WTC11 (cell line): ENCODE measurements around the gene TEX14. TPM values are rescaled to one million over a fixed set of nuclear protein-coding genes. Genes with fewer than 3 reads are reported as not detected.

Experiments
- ATAC-seq: fragments of 200-7000 bp; cut with Tn5 transposase; 2 replicates; pipeline ENCODE4 v1.10.0; 2021; ENCODE audit warnings: mild to moderate bottlenecking, moderate library complexity
- CTCF ChIA-PET: fragments of 300-600 bp; sonication (Branson Sonifier 250); formaldehyde crosslinking; loops from one replicate; lab custom pipeline; 2021; ENCODE audit warnings: antibody characterized with exemption; lab: Charles Lee
- POLR2A ChIA-PET: fragments of 350-600 bp; sonication (Branson Sonifier 250); formaldehyde crosslinking; loops from one replicate; lab custom pipeline; 2021; ENCODE audit warnings: antibody characterized with exemption; lab: Charles Lee
- DNase-seq: peaks from one replicate; pipeline ENCODE4 v3.0.0; 2021; ENCODE audit warnings: low spot score
- H3K27ac Mint-ChIP-seq: 2 replicates; pipeline ENCODE4 v1.8.0; 2021; ENCODE audit warnings: mixed read lengths
- H3K27me3 Mint-ChIP-seq: 2 replicates; pipeline ENCODE4 v1.8.0; 2021; ENCODE audit warnings: low read depth, mild to moderate bottlenecking, moderate library complexity, mixed read lengths
- H3K36me3 Mint-ChIP-seq: 2 replicates; pipeline ENCODE4 v1.8.0; 2021; ENCODE audit warnings: mixed read lengths
- H3K4me1 Mint-ChIP-seq: 2 replicates; pipeline ENCODE4 v1.8.0; 2022; ENCODE audit warnings: mixed read lengths
- H3K4me3 Mint-ChIP-seq: 2 replicates; pipeline ENCODE4 v1.8.0; 2021; ENCODE audit warnings: mild to moderate bottlenecking, moderate library complexity, mixed read lengths
- H3K9me3 Mint-ChIP-seq: 2 replicates; pipeline ENCODE4 v1.8.0; 2021; ENCODE audit warnings: mixed read lengths
- FOXJ3 ChIP-seq: sonication (generic); formaldehyde crosslinking; IDR thresholded peaks from 2 replicates; pipeline ENCODE4 v1.9.0; 2021; ENCODE audit warnings: missing genetic modification reagents, mild to moderate bottlenecking, borderline replicate concordance
- FOXK1 ChIP-seq: sonication (generic); formaldehyde crosslinking; IDR thresholded peaks from 2 replicates; pipeline ENCODE4 v1.8.0; 2022; ENCODE audit warnings: mild to moderate bottlenecking, moderate library complexity, missing genetic modification reagents
- GABPB1 ChIP-seq: sonication (generic); formaldehyde crosslinking; IDR thresholded peaks from 2 replicates; pipeline ENCODE4 v1.8.1; 2023; ENCODE audit warnings: mild to moderate bottlenecking, missing genetic modification reagents
- NFATC4 ChIP-seq: fragments of 250-450 bp; sonication (Bioruptor Pico); IDR thresholded peaks from 2 replicates; pipeline ENCODE4 v1.9.0; 2021; ENCODE audit warnings: mild to moderate bottlenecking
- NR2C2 ChIP-seq: sonication (generic); formaldehyde crosslinking; IDR thresholded peaks from 2 replicates; pipeline ENCODE4 v1.8.0; 2022; ENCODE audit warnings: mild to moderate bottlenecking, missing genetic modification reagents
- OVOL2 ChIP-seq: fragments of 250-450 bp; sonication (Bioruptor Pico); IDR thresholded peaks from 2 replicates; pipeline ENCODE4 v1.9.0; 2021; ENCODE audit warnings: mild to moderate bottlenecking, borderline replicate concordance
- SMAD3 ChIP-seq: sonication (generic); formaldehyde crosslinking; IDR thresholded peaks from 2 replicates; pipeline ENCODE4 v1.8.0; 2022; ENCODE audit warnings: missing genetic modification reagents, mild to moderate bottlenecking, borderline replicate concordance
- SMAD4 ChIP-seq: sonication (generic); formaldehyde crosslinking; IDR thresholded peaks from 2 replicates; pipeline ENCODE4 v1.8.0; 2022; ENCODE audit warnings: mild to moderate bottlenecking, missing genetic modification reagents
- SOX15 ChIP-seq: fragments of 250-450 bp; sonication (Bioruptor Pico); IDR thresholded peaks from 2 replicates; pipeline ENCODE4 v1.9.0; 2021; ENCODE audit warnings: mild to moderate bottlenecking
- SP1 ChIP-seq: sonication (generic); formaldehyde crosslinking; conservative IDR thresholded peaks from 2 replicates; pipeline ENCODE4 v1.8.1; 2022; ENCODE audit warnings: missing genetic modification reagents
- TEAD1 ChIP-seq: sonication (generic); formaldehyde crosslinking; IDR thresholded peaks from 2 replicates; pipeline ENCODE4 v1.8.0; 2022; ENCODE audit warnings: mild to moderate bottlenecking, missing genetic modification reagents
- TEAD4 ChIP-seq: sonication (generic); formaldehyde crosslinking; IDR thresholded peaks from 2 replicates; pipeline ENCODE4 v1.8.0; 2022; ENCODE audit warnings: mild to moderate bottlenecking, missing genetic modification reagents
- TP53 ChIP-seq: sonication (generic); formaldehyde crosslinking; IDR thresholded peaks from 2 replicates; pipeline ENCODE4 v1.8.1; 2023; ENCODE audit warnings: mild to moderate bottlenecking, missing genetic modification reagents
- ZNF138 ChIP-seq: sonication (generic); formaldehyde crosslinking; conservative IDR thresholded peaks from 2 replicates; pipeline ENCODE4 v1.8.1; 2022; ENCODE audit warnings: mild to moderate bottlenecking, moderate library complexity, missing genetic modification reagents
- ZNF219 ChIP-seq: sonication (generic); formaldehyde crosslinking; IDR thresholded peaks from 2 replicates; pipeline ENCODE4 v1.8.0; 2023; ENCODE audit warnings: missing genetic modification reagents, mild to moderate bottlenecking, borderline replicate concordance
- ZNF232 ChIP-seq: sonication (generic); formaldehyde crosslinking; IDR thresholded peaks from 2 replicates; pipeline ENCODE4 v1.8.0; 2022; ENCODE audit warnings: mild to moderate bottlenecking, missing genetic modification reagents
- ZNF423 ChIP-seq: fragments of 250-450 bp; sonication (Bioruptor Pico); IDR thresholded peaks from 2 replicates; pipeline ENCODE4 v2.1.2; 2022; ENCODE audit warnings: mild to moderate bottlenecking, moderate library complexity
- total RNA-seq: library from RNA; stranded (reverse); gene quantifications from 3 replicates; pipeline ENCODE4 v1.2.3, GENCODE V29; 2021
- TF ChIP-seq, protein P1 (sequence below): sonication (generic); formaldehyde crosslinking; IDR thresholded peaks from 2 replicates; pipeline ENCODE4 v1.8.1; 2023; ENCODE audit warnings: mild to moderate bottlenecking, moderate library complexity, missing genetic modification reagents
- TF ChIP-seq, protein P2 (sequence below): sonication (generic); formaldehyde crosslinking; IDR thresholded peaks from 2 replicates; pipeline ENCODE4 v1.8.1; 2023; ENCODE audit warnings: mild to moderate bottlenecking, missing genetic modification reagents
- TF ChIP-seq, protein P3 (sequence below): sonication (generic); formaldehyde crosslinking; IDR thresholded peaks from 2 replicates; pipeline ENCODE4 v1.8.1; 2022; ENCODE audit warnings: mild to moderate bottlenecking, missing genetic modification reagents, moderate library complexity, borderline replicate concordance
- TF ChIP-seq, protein P4 (sequence below): sonication (generic); formaldehyde crosslinking; IDR thresholded peaks from 2 replicates; pipeline ENCODE4 v1.8.0; 2023; ENCODE audit warnings: missing genetic modification reagents
- TF ChIP-seq, protein P5 (sequence below): sonication (generic); formaldehyde crosslinking; IDR thresholded peaks from 2 replicates; pipeline ENCODE4 v1.8.0; 2023; ENCODE audit warnings: mild to moderate bottlenecking, missing genetic modification reagents
- TF ChIP-seq, protein P6 (sequence below): fragments of 250-450 bp; sonication (Bioruptor Pico); IDR thresholded peaks from 2 replicates; pipeline ENCODE4 v1.9.0; 2021; ENCODE audit warnings: mild to moderate bottlenecking
- TF ChIP-seq, protein P7 (sequence below): fragments of 250-450 bp; sonication (Bioruptor Pico); IDR thresholded peaks from 2 replicates; pipeline ENCODE4 v1.9.0; 2021; ENCODE audit warnings: mild to moderate bottlenecking
- TF ChIP-seq, protein P8 (sequence below): sonication (generic); formaldehyde crosslinking; IDR thresholded peaks from 2 replicates; pipeline ENCODE4 v1.8.1; 2023; ENCODE audit warnings: mild to moderate bottlenecking, missing genetic modification reagents

Gene TEX14
- total RNA-seq, 1 experiment from 2014 or later: 1.4 TPM

DNA sequence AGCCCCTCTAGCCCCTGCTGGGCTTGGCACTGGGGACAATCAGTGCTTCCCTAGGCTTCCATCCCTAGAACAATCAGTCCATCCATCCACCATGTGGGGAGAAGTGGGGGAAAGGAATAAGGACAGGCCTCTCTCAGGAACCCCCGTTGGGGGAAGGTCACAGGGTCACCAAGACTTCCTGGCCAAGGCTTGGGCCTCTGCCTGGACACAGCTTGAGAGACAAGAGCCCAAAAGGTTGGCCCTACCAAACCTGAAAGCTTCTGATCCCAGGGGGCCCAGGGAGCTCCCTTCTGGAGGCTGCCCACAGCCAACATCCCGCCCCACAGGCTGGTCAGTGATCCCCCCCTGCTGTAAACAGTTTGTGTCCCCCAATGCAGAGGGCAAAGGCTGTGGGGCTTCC, 161.2 kb downstream of the TEX14 start:
- no peak for ATAC-seq
- Mint-ChIP-seq H3K4me3 (peak overlapping the region; percentile 68), H3K27me3 (peaks cover 46% of the 10 kb centered on the region), H3K9me3 (no peaks in the 10 kb centered on the region), H3K27ac (no peak overlapping the region), H3K4me1 (peaks cover 43% of the 10 kb centered on the region), H3K36me3 (no peaks in the 10 kb centered on the region)
- no peak for DNase-seq
- ChIA-PET CTCF (interaction anchor here (2.9 to 6.5 kb wide), 3 partner anchors 10 to 12 kb away, joined by 18 to 42 read pairs (median 30); no protein-coding TSS in a partner anchor), POLR2A (no interaction called here)
- TF ChIP-seq NR2C2 (CRISPR knock-in tag) (no peak), SMAD4 (CRISPR knock-in tag) (no peak), ZNF138 (CRISPR knock-in tag) (no peak), FOXJ3 (CRISPR knock-in tag) (no peak), FOXK1 (CRISPR knock-in tag) (no peak), ZNF232 (CRISPR knock-in tag) (no peak), OVOL2 (CRISPR knock-in tag) (no peak), SOX15 (no peak), GABPB1 (CRISPR knock-in tag) (no peak), ZNF423 (CRISPR knock-in tag) (no peak), TP53 (CRISPR knock-in tag) (no peak), NFATC4 (no peak), ZNF219 (no peak)
- TF ChIP-seq, protein P1, sequence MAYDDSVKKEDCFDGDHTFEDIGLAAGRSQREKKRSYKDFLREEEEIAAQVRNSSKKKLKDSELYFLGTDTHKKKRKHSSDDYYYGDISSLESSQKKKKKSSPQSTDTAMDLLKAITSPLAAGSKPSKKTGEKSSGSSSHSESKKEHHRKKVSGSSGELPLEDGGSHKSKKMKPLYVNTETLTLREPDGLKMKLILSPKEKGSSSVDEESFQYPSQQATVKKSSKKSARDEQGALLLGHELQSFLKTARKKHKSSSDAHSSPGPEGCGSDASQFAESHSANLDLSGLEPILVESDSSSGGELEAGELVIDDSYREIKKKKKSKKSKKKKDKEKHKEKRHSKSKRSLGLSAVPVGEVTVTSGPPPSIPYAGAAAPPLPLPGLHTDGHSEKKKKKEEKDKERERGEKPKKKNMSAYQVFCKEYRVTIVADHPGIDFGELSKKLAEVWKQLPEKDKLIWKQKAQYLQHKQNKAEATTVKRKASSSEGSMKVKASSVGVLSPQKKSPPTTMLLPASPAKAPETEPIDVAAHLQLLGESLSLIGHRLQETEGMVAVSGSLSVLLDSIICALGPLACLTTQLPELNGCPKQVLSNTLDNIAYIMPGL: no peak
- TF ChIP-seq, protein P2, sequence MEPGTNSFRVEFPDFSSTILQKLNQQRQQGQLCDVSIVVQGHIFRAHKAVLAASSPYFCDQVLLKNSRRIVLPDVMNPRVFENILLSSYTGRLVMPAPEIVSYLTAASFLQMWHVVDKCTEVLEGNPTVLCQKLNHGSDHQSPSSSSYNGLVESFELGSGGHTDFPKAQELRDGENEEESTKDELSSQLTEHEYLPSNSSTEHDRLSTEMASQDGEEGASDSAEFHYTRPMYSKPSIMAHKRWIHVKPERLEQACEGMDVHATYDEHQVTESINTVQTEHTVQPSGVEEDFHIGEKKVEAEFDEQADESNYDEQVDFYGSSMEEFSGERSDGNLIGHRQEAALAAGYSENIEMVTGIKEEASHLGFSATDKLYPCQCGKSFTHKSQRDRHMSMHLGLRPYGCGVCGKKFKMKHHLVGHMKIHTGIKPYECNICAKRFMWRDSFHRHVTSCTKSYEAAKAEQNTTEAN (CRISPR knock-in tag): no peak
- TF ChIP-seq, protein P3, sequence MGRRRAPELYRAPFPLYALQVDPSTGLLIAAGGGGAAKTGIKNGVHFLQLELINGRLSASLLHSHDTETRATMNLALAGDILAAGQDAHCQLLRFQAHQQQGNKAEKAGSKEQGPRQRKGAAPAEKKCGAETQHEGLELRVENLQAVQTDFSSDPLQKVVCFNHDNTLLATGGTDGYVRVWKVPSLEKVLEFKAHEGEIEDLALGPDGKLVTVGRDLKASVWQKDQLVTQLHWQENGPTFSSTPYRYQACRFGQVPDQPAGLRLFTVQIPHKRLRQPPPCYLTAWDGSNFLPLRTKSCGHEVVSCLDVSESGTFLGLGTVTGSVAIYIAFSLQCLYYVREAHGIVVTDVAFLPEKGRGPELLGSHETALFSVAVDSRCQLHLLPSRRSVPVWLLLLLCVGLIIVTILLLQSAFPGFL: no peak
- TF ChIP-seq, protein P4, sequence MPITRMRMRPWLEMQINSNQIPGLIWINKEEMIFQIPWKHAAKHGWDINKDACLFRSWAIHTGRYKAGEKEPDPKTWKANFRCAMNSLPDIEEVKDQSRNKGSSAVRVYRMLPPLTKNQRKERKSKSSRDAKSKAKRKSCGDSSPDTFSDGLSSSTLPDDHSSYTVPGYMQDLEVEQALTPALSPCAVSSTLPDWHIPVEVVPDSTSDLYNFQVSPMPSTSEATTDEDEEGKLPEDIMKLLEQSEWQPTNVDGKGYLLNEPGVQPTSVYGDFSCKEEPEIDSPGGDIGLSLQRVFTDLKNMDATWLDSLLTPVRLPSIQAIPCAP (CRISPR knock-in tag): no peak
- TF ChIP-seq, protein P5, sequence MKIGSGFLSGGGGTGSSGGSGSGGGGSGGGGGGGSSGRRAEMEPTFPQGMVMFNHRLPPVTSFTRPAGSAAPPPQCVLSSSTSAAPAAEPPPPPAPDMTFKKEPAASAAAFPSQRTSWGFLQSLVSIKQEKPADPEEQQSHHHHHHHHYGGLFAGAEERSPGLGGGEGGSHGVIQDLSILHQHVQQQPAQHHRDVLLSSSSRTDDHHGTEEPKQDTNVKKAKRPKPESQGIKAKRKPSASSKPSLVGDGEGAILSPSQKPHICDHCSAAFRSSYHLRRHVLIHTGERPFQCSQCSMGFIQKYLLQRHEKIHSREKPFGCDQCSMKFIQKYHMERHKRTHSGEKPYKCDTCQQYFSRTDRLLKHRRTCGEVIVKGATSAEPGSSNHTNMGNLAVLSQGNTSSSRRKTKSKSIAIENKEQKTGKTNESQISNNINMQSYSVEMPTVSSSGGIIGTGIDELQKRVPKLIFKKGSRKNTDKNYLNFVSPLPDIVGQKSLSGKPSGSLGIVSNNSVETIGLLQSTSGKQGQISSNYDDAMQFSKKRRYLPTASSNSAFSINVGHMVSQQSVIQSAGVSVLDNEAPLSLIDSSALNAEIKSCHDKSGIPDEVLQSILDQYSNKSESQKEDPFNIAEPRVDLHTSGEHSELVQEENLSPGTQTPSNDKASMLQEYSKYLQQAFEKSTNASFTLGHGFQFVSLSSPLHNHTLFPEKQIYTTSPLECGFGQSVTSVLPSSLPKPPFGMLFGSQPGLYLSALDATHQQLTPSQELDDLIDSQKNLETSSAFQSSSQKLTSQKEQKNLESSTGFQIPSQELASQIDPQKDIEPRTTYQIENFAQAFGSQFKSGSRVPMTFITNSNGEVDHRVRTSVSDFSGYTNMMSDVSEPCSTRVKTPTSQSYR (CRISPR knock-in tag): no peak

DNA sequence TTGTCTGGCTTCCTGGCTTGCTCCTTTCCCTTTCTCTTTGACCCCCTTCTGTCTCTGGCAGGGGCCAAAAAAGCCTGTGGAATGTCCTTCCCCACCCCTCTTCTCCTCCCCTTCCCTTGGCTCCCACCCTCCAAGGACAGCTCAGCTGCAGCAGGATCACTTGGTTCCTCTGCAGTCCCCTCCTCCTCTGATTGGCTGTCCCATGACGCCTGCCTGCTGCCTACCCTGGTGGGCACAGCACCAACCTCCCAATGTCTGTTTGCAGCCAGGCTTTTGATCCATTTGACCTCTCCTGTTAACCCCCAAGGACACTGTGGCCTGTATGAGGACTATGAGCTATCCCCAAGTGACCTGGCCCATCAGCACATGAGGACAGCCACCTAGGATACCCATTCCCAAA, 162.6 kb downstream of the TEX14 start:
- Mint-ChIP-seq H3K4me1 (peaks cover 47% of the 10 kb centered on the region), H3K27me3 (peaks cover 36% of the 10 kb centered on the region), H3K4me3 (no peak overlapping the region)
- TF ChIP-seq SP1 (CRISPR knock-in tag): no peak
- TF ChIP-seq, protein P6, sequence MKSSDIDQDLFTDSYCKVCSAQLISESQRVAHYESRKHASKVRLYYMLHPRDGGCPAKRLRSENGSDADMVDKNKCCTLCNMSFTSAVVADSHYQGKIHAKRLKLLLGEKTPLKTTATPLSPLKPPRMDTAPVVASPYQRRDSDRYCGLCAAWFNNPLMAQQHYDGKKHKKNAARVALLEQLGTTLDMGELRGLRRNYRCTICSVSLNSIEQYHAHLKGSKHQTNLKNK (CRISPR knock-in tag): no peak
- TF ChIP-seq, protein P7, sequence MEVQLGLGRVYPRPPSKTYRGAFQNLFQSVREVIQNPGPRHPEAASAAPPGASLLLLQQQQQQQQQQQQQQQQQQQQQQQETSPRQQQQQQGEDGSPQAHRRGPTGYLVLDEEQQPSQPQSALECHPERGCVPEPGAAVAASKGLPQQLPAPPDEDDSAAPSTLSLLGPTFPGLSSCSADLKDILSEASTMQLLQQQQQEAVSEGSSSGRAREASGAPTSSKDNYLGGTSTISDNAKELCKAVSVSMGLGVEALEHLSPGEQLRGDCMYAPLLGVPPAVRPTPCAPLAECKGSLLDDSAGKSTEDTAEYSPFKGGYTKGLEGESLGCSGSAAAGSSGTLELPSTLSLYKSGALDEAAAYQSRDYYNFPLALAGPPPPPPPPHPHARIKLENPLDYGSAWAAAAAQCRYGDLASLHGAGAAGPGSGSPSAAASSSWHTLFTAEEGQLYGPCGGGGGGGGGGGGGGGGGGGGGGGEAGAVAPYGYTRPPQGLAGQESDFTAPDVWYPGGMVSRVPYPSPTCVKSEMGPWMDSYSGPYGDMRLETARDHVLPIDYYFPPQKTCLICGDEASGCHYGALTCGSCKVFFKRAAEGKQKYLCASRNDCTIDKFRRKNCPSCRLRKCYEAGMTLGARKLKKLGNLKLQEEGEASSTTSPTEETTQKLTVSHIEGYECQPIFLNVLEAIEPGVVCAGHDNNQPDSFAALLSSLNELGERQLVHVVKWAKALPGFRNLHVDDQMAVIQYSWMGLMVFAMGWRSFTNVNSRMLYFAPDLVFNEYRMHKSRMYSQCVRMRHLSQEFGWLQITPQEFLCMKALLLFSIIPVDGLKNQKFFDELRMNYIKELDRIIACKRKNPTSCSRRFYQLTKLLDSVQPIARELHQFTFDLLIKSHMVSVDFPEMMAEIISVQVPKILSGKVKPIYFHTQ: no peak
- no peak for TF ChIP-seq NFATC4
- TF ChIP-seq ZNF138 (CRISPR knock-in tag): no peak
- no peak for TF ChIP-seq SMAD3 (CRISPR knock-in tag)
- TF ChIP-seq, protein P8, sequence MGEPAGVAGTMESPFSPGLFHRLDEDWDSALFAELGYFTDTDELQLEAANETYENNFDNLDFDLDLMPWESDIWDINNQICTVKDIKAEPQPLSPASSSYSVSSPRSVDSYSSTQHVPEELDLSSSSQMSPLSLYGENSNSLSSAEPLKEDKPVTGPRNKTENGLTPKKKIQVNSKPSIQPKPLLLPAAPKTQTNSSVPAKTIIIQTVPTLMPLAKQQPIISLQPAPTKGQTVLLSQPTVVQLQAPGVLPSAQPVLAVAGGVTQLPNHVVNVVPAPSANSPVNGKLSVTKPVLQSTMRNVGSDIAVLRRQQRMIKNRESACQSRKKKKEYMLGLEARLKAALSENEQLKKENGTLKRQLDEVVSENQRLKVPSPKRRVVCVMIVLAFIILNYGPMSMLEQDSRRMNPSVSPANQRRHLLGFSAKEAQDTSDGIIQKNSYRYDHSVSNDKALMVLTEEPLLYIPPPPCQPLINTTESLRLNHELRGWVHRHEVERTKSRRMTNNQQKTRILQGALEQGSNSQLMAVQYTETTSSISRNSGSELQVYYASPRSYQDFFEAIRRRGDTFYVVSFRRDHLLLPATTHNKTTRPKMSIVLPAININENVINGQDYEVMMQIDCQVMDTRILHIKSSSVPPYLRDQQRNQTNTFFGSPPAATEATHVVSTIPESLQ (CRISPR knock-in tag): no peak
- TF ChIP-seq TEAD1: no peak
- TF ChIP-seq TEAD4 (CRISPR knock-in tag): no peak

More for the DNA sequence above, 162.6 kb downstream of the TEX14 start:
- ChIA-PET CTCF (interaction anchor here (4.1 to 6.5 kb wide), 3 partner anchors 9 to 12 kb away, joined by 23 to 42 read pairs (median 30); no protein-coding TSS in a partner anchor), POLR2A (no interaction called here)
- H3K27ac Mint-ChIP-seq: no peak overlapping the region
- ATAC-seq: no peak
- no peaks in the 10 kb centered on the region for H3K9me3 Mint-ChIP-seq
- H3K36me3 Mint-ChIP-seq: no peaks in the 10 kb centered on the region
- DNase-seq: no peak
